VCaP (cell line): ENCODE results near the gene METRN.
A peak's percentile ranks its signal among the peaks of the same experiment; 100 is the strongest.

Experiments
- H3K27ac ChIP-seq: fragments of 450-650 bp; 2 replicates; pipeline ENCODE4 v1.5.1; 2017
- TF ChIP-seq, protein P1 (sequence below): fragments of 450-650 bp; conservative IDR thresholded peaks from 2 replicates; pipeline ENCODE4 v1.5.1; 2017; ENCODE audit warnings: mild to moderate bottlenecking, moderate library complexity

Gene METRN

DNA sequence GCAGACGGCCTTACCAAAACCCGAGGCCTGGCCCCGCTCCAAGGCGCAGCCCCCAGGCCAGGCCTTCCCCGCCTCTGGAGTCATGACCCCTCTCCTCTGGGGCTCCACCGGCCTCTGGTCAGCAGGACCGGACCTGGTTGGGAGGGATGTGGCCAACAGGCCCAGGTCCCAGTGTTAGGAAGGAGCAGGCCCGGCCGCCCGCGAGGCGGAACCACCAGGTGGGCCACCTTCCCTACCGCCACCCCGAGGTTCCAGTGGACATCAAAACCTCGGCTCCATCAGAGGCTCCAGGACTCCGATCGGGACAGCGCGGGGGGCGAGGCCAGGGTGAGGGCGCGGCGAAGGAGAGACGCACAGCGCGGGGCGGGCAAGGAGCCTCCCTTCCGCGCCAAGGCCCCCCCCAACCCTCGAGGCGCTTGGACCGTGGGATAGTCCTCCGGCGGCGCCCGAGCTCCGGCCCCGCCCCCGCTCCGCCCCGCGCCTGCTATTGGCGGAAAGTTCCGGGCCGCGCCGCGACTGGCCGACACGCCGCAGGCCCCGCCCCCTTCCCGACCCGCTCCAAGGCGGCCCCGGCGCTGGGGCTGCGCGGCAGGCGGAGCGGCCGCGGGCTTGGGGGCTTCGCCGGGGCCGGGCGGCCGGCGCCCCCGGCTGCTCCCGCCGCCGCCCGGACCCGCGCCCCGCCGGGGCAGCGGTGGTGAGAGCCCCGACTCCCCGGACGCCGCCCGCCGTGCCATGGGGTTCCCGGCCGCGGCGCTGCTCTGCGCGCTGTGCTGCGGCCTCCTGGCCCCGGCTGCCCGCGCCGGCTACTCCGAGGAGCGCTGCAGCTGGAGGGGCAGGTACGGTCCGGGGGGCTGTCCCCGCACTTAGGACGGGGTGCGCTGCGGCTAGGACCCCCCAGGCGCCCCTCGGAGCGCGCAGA, at the start of gene METRN:
TSS of gene METRN (plus strand) at position 561 of the 919 bp plus-strand sequence. CDS start at position 733, 172 bp downstream.
- TF ChIP-seq, protein P1, sequence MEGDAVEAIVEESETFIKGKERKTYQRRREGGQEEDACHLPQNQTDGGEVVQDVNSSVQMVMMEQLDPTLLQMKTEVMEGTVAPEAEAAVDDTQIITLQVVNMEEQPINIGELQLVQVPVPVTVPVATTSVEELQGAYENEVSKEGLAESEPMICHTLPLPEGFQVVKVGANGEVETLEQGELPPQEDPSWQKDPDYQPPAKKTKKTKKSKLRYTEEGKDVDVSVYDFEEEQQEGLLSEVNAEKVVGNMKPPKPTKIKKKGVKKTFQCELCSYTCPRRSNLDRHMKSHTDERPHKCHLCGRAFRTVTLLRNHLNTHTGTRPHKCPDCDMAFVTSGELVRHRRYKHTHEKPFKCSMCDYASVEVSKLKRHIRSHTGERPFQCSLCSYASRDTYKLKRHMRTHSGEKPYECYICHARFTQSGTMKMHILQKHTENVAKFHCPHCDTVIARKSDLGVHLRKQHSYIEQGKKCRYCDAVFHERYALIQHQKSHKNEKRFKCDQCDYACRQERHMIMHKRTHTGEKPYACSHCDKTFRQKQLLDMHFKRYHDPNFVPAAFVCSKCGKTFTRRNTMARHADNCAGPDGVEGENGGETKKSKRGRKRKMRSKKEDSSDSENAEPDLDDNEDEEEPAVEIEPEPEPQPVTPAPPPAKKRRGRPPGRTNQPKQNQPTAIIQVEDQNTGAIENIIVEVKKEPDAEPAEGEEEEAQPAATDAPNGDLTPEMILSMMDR: no peak
- H3K27ac ChIP-seq: peak within 1 kb of the TSS; percentile 53

DNA sequence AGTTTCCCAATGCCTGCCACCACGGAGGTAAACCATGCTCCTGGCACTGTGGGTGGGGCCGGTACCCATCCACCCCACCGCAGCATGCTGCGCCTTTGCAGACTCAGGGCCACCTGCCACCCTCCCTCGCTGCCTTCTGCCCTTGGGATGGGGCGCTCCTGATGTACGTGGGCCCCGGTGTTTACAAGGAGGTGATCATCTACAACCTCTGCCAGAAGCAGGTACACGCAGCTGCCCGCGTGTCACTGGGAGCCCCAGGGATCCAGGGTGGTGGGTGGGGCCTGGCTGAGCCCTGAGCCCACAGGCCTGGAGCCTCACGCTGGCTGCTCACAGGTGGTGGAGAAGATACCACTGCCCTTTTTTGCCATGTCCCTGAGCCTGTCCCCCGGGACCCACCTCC, 48.3 kb upstream of the METRN start:
- TF ChIP-seq, protein P1: no peak
- peak overlapping the region; percentile 86 for H3K27ac ChIP-seq

DNA sequence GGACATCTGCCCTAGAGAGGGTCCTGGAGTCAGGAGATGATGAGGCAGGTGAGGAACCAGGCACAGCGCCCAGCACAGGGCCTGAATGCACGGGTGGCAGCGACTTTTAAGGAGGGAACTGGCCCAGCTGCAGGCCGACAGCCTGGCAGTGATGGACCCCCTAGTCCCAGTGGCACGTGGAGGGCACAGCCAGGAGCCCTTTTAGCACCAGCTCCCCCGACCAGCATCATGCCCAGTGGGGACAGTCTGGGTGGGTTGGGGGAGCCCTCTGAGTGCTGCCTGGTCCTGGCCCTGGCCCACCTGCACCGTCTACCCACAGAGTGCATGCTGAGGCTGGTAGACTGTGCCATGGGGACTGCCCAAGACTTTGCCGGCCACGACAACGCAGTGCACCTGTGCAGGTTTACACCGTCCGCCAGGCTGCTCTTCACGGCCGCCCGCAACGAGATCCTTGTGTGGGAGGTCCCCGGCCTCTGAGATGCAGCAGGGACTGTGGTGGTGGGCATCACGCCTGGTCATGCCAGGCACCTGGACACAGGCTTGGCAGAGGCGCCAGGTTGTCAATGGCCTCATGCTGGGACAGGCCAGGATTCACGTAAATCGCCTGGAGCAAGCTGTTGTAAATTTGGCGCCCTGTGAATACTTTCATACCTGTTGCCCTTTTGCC, 47.7 kb upstream of the METRN start:
- TF ChIP-seq, protein P1: no peak
- peak overlapping the region; percentile 86 for H3K27ac ChIP-seq

DNA sequence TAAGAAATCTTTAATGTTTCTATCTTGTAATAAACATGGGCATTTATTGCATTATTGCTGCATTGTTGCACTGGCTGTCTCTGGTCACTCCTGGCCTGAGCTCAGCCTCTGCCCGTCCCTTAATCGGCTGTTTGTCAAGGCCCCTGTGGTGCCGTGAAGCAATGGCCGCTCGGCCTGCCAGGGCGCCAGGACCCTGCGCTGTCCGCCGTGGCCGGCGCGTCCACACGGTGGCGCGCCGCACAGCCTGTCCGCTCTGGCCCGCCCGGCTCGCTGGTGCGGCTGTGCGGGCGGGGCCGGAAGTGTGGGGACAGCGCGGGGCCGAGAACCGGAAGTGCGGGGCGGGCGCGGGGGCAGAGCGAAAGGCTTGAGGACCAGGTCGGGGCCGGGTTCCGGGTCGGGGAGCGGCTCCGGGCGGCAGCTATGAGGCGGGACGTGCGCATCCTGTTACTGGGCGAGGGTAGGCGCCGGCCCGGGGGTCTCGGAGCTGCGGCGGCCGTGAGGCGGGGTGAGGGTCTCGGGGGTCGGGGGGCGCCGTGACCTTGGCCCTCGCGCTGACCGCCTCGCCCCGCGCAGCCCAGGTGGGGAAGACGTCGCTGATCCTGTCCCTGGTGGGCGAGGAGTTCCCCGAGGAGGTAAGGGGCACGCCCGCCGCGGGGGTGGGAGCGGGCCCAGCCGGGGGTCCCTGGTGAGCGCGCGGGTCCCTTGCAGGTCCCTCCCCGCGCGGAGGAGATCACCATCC, 47.0 kb upstream of the METRN start, which contains the start of gene RHOT2:
TSS of gene RHOT2 (plus strand) at position 353 of the 739 bp plus-strand sequence. CDS start at position 421, 68 bp downstream.
- TF ChIP-seq, protein P1: peak; percentile 92
- H3K27ac ChIP-seq: peak within 1 kb of the TSS; percentile 86

DNA sequence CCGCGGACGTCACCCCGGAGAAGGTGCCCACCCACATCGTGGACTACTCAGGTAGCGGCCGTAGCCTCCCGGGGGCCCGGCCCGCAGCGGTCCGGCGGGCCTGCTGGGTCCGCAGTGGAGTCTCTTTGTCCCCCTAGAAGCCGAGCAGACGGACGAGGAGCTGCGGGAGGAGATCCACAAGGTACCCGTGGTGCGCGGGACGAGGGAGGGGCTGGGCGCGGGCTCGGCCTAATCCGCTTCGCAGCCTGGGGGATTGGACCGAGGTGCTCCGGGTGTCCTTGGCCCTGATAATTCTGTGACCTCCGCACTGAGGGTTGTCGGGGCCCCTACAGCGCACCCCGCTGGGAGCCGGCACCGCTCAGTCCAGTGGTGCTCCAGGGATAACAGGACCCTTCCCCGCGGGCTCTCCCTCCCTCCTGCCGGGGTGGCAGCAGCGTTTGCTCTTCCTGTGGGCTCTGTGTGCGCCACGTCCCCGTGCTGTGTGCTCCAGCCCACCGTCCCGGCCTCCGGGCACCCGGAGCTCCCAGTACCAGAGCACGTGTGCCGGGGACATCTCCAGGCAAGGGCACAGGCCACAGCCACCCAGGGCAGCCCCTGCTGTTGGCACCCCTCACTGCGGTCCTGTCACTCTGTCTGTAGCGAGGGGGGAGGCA, 46.3 kb upstream of the METRN start:
- TF ChIP-seq, protein P1: no peak
- peak overlapping the region; percentile 86 for H3K27ac ChIP-seq

DNA sequence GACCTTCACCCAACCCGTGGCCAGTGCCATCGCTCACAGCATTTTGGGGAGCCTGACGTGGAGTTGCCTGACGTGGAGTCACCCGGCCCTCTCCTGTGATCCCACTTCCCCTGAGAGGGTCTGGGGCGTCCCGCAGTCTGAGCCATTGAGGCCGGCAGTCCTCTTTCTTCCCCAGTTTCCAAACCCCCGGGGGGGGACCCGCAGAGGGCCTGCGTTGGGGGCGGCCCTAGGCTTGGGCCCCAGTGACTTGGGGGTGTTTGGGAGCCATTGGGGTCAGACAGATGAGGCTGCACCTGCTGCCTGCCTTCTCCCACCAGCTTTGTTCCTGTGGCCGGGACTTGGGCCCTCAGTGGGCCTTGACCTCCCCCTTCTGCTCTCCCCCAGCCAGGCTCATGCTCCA, 45.3 kb upstream of the METRN start:
- no peak overlapping the region for H3K27ac ChIP-seq
- TF ChIP-seq, protein P1: no peak
